HG03432 (cell line): Measurements from ENCODE around the gene ITSN1.
"Not testable (repeated sequence)": the region's sequence is repeated elsewhere in the genome, so short reads cannot be mapped to it uniquely, and the experiment has no call there.

Experiments used
- ATAC-seq: cut with Tn5 transposase; IDR thresholded peaks from one replicate; pipeline ENCODE4 v1.9.1; 2021; ENCODE audit warnings: mild to moderate bottlenecking, moderate library complexity; ENCODE audit not compliant: unreplicated experiment

Gene ITSN1

GRCh38 chr21:33642027-33642895 is at the start of gene ITSN1:
Gene ITSN1, plus strand, starts transcription at chr21:33642501. Its CDS starts 76,328 bp downstream, at chr21:33718829.
- ATAC-seq: peak; percentile 84

GRCh38 chr21:33598051-33598450 is 44.2 kb upstream of the ITSN1 start:
- ATAC-seq: no peak

GRCh38 chr21:33608559-33608958 is 33.7 kb upstream of the ITSN1 start:
- no peak for ATAC-seq

GRCh38 chr21:33611006-33611744 is 31.1 kb upstream of the ITSN1 start:
- ATAC-seq: no peak

GRCh38 chr21:33617565-33617964 is 24.7 kb upstream of the ITSN1 start:
- not testable (repeated sequence) for ATAC-seq

- no peak for ATAC-seq
Observed at GRCh38 chr21:33618407-33618806, 23.9 kb upstream of the ITSN1 start.

- no peak for ATAC-seq
Observed at GRCh38 chr21:33619726-33620125, 22.6 kb upstream of the ITSN1 start.

GRCh38 chr21:33622253-33622652 is 20.0 kb upstream of the ITSN1 start:
- no peak for ATAC-seq

GRCh38 chr21:33626151-33626550 is 16.1 kb upstream of the ITSN1 start:
- not testable (repeated sequence) for ATAC-seq

GRCh38 chr21:33634254-33634653 is 8.0 kb upstream of the ITSN1 start:
- no peak for ATAC-seq

GRCh38 chr21:33640697-33641351 is 1.5 kb upstream of the ITSN1 start:
- no peak for ATAC-seq

GRCh38 chr21:33641352-33642026 is 812 bp upstream of the ITSN1 start, which contains the start of gene CRYZL1:
Gene CRYZL1, minus strand, starts transcription at chr21:33641741. Its CDS starts 10,190 bp downstream, at chr21:33631551.
- peak; percentile 87 for ATAC-seq

GRCh38 chr21:33642896-33643657 is 776 bp downstream of the ITSN1 start:
- ATAC-seq: no peak

GRCh38 chr21:33643658-33644311 is 1.5 kb downstream of the ITSN1 start:
- no peak for ATAC-seq

GRCh38 chr21:33644383-33645074 is 2.2 kb downstream of the ITSN1 start:
- ATAC-seq: no peak

- no peak for ATAC-seq
Observed at GRCh38 chr21:33645730-33646129, 3.4 kb downstream of the ITSN1 start.

GRCh38 chr21:33647587-33647986 is 5.3 kb downstream of the ITSN1 start:
- no peak for ATAC-seq

GRCh38 chr21:33648555-33648954 is 6.3 kb downstream of the ITSN1 start:
- no peak for ATAC-seq

- no peak for ATAC-seq
Observed at GRCh38 chr21:33650230-33650629, 7.9 kb downstream of the ITSN1 start.
